ENCODE results near the gene PI4KA.
"Not testable (repeated sequence)": the region's sequence is repeated elsewhere in the genome, so short reads cannot be mapped to it uniquely, and the experiment has no call there.

The PI4KA gene

DNA sequence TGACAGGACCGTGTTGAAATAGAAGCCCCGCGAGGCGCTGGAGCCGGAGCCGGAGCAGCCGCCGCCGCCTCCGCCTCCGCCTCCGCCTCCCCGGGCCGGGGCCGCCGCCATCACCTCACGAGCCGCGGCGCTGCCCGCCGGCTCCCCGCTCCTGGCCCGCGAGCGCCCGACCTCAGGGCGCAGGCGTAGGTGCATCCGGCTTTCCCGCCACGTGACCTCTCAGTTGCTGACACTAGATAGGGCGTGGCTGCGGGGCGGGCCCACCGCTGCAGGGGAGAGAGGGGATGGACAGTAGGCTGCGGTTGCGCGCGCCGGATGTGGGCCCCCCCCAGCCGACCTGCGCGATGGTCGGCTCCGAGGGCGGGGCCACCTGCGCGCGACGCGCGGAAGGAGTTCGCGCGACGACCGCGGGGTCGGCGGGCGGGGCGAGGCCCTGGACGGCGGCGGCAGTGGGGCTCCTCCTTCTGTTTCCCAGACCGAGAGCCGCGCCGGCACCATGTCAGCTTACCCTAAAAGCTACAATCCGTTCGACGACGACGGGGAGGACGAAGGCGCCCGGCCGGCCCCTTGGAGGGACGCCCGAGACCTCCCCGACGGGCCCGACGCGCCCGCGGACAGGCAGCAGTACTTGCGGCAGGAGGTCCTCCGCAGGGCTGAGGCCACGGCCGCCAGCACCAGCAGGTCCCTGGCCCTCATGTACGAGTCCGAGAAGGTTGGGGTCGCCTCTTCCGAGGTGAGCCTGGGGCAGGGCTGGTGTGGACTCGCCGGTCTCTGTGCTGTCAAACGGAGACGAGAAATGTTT lies at the start of gene PI4KA, which contains the start of gene SNAP29:
Gene PI4KA (minus strand): TSS at position 197 of the 802 bp plus-strand sequence. CDS start 86 bp downstream, at position 111.
Gene SNAP29 (plus strand): TSS at position 393 of the 802 bp plus-strand sequence. CDS start 104 bp downstream, at position 497.
- DNase-seq = peak; percentile 66 to 80

DNA sequence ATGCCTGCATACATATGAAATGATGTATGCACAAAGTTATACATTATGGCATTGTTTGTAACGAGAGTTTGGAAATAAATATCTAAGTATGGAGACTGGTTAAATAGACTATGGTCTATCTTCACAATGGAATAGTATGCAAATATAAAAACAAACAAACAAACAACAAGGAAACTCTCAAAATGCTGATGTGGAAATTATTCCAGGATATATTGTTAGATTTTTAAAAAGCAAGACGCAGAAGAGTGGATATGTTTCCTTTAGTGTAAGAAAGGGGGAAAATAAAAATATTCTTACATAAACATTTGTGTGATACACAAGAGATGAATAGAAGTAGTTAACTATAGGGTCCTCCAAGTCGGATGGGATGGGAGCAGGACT lies 47.8 kb upstream of the PI4KA start:
- DNase-seq = no peak

- no peak for DNase-seq
These were observed 47.1 kb upstream of the PI4KA start for GRCh38 chr22:20905415-20906386.

DNA sequence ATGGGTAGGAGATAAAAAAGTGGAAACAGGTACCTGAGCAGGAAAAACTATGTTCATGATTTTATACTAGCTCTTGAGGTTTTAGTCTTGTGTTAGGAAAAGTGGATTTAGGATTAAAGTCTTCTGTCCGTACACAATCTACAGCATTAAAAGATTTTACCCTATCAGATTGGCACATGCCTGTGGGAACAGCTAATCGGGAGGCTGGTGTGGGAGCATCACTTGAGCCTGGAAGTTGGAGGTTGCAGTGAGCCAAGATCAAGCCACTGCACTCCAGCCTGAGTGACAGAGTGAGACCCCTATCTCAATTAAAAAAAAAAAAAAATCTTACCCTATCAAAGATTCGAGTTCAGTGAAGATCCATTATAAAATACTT lies 46.4 kb upstream of the PI4KA start:
- no peak for DNase-seq

DNA sequence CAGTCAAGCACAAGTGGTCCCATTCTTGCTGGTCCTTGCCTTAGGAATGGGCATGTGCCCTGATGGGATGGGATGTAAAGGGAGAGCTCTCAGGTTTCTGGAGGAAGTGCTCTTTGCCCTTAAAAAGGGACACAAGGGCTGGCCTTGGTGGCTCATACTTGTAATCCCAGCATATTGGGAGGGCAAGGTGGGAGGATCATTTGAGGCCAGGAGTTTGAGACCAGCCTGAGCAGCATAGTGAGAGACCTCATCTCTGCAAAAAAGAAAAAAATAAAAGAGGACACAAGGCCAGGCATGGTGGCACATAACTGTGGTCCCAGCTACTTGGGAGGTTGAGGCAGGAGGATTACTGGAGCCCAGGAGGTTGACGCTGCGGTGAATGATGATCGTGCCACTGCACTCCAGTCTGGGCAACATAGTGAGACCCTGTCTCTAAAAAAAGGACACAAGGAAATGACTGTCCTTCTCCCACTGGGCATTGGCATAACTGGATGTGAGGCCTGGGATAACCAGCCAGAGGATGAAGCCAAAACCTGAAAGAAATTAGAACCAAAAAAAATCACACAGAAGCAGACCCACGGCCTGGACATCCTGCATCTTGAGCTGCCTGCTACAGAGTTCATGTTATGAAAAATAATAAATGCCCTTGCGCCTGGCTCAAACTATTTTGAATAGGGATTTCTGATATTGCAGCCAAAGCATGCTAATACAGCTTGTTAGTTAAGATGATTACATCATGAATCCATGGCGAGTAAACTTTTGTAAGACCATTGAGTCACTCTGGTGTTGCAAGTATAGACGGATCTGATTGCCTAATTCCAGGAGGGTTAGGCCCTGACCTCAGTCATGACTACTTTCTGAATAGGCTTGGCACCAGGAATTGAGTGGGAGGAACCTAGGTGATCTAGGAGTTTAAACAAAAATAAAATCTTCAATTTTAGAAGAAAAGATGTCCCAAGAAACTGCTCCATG lies 45.7 kb upstream of the PI4KA start:
- no peak for DNase-seq

GRCh38 chr22:20903093-20903492 lies 44.5 kb upstream of the PI4KA start:
- DNase-seq = no peak

DNA sequence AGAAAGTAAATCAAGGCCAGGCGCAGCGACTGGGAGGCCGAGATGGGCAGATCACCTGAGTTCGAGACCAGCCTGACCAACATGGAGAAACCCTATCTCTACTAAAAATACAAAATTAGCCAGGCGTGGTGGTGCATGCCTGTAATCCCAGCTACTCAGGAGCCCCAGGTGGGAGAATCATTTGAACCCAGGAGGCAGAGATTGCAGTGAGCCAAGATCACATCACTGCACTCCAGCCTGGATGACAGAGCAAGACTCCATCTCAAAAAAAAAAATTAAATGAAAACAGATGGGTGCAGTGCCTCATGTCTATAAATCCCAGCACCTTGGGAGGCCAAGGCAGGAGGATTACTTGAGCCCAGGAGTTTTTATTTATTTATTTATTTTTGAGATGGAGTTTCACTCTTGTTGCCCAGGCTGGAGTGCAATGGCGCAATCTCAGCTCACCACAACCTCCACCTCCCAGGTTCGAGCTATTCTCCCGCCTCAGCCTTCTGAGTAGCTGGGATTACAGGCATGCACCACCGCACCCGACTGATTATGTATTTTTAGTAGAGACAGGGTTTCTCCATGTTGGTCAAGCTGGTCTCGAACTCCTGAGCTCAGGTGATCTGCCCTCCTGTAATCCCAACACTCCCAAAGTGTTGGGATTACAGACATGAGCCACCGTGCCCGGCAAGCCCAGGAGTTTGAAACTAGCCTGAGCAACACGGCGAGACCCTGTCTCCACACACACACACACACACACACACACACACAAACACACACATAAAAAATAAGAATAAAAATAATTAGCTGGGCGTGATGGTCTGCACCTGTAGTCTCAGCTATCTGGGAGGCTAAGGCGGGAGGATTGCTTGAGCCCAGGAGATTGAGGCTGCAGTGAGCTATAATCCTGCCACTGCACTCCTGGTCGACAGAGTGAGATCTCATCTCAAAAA lies 42.8 kb upstream of the PI4KA start:
- not testable (repeated sequence) for DNase-seq

DNA sequence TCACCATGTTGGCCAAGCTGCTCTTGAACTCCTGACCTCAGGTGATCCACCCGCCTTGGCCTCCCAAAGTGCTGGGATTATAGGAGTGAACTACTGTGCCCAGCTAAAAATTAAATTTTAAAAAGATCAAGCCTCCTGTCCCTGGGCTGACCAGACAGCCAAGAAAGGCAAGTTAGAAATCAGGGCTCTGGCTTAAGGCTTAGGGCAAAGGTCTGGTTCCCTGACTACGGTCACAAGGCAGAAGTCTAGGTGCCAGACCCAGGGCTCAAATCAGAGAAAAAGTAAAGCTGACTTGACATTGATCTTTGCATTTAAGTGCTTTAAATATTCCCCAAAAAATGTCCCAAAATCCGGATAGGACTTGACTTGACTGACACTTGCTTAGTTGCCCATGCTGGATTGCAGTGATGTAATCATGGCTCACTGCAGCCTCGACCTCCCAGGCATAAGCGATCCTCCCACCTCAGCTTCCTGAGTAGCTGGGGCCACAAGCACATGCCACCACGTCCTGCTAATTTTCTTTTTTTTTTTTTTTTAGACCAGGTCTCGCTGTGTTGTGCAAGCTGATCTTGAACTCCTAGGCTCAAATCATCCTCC lies 41.3 kb upstream of the PI4KA start:
- DNase-seq = no peak

DNA sequence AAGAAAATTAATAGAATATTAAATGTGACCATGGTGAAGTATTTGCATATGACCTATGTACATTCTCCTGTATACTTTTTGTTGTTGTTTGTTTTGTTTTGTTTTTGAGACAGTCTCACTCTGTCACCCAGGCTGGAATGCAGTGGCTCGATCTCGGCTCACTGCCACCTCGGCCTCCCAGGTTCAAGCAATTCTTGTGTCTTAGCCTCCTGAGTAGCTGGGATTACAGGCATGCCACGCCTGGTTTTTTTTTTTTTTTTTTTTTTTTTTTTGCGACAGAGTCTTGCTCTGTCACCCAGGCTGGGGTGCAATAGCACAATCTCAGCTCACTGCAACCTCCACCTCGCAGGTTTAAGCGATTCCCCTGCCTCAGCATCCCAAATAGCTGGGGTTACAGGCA lies 39.1 kb upstream of the PI4KA start:
- DNase-seq = not testable (repeated sequence)

- DNase-seq = no peak
These were observed 32.4 kb upstream of the PI4KA start for GRCh38 chr22:20890975-20891374.

GRCh38 chr22:20889904-20890540 lies 31.4 kb upstream of the PI4KA start:
- no peak for DNase-seq

DNA sequence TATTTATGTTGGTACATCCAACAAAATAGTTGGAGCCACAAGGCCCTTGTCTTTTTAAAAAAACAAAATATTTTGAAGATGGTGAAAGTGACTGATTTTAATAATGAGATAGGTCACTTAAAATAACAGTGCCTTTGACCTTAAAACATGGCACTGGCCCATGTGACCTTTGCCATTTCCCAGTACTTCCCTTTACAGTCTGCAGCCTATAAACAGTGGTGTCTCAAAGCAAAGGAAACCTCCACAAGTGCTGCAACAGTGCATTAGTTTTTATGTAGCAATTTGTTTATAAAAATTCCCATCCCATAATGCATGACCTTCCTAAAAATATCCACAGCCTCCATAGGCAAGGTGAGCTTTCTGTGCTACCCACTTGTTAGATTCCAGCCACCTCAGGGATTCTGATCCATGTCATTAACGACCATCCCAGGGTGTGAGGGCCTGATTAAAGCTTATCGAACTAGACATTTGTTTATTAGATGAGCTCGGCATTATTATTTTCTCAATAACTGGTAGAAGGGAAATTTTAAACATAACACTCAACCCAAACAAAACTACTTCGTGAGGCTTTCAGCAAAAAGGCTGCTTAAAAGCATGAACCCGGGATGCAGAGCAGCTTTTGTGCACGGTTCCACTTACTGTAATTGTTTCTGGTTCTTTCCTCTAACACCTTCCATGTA lies 30.6 kb upstream of the PI4KA start:
- no peak for DNase-seq

- DNase-seq = no peak
These were observed 28.8 kb upstream of the PI4KA start for GRCh38 chr22:20887375-20887774.

DNA sequence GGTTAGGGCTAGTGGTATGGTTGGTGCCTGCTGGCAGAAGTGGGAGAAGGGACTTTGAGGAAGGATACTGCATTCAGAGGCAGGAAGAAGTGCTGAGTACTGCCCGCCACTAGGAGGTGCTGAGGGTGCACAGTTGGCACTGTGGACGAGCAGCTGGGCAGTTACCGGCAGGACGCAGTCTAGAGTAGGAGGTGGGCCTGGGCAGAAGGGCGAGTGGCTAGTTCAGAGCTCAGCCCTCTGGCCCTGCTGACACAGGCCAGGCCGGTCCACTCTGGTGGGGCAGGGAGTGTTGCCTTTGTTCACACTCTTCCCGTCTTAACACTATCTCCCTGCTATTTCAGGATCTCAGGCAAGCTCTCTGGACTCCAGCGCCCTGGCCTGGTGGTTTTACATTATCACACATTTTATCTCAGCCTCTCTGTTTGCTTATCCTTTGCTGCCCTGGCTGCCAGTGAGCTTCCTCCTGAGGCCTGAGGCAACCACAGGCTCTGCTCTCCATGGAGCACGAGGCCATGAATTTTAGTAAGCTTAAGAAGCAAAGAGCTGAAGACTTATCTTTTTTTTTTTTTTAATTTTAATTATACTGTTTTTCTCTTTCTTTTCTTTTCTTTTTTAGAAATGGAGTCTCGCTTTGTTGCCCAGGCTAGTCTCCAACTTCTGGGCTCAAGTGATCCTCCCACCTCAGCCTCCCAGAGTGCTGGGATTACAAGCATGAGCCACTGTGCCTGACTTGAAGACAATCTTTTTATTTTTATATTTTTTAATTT lies 27.1 kb upstream of the PI4KA start:
- no peak for DNase-seq

DNA sequence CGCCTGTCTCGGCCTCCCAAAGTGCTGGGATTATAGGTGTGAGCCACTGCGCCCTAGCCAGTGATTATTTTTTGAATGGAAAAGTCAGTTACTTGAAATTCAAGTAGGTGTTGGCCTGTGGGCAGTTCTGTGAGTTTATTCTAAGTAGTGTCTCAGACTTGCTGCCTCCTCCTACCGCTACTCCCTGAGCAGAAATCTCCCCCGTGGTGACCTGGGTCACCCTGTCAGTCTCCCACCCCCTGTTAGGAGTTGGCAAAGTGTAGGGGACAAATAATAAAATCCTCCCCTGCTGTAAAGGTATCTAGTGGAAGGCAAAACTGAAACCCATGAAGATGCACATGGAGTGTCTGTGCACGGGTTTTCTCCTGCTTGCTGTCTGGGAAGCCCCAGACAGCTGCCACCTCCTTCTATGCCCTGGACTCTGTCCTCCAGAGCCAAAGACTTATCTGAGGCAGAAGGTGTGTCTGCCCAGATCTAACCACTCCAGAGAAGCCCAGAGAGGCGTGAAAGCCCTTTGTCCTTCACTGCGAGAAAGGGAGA lies 26.5 kb upstream of the PI4KA start:
- no peak for DNase-seq

GRCh38 chr22:20884454-20884853 lies 25.8 kb upstream of the PI4KA start:
- DNase-seq = no peak

GRCh38 chr22:20882855-20883254 lies 24.2 kb upstream of the PI4KA start:
- no peak for DNase-seq
